Measurements from ENCODE around the gene WTIP. TPM values are rescaled to one million over a fixed set of nuclear protein-coding genes. Genes with fewer than 3 reads are reported as not detected.

Gene WTIP
- total RNA-seq, 1 experiment from 2014 or later = 32.5 TPM

GRCh38 chr19:34487651-34488051 lies 6.1 kb downstream of the WTIP start:
- Histone ChIP-seq H2BK120ac (ENCODE audit: low read depth, low read length, poor library complexity, severe bottlenecking) (no peak overlapping the region), H4K5ac (ENCODE audit: insufficient read length, low read depth, low read length) (no peak overlapping the region), H2BK20ac (ENCODE audit: low read depth, low read length, poor library complexity, severe bottlenecking) (no peak overlapping the region), H3K23ac (ENCODE audit: insufficient read length, low read depth, low read length) (no peak overlapping the region), H3K9ac (ENCODE audit: extremely low read depth, insufficient read length, low read length) (no peak overlapping the region), H2AFZ (ENCODE audit: low read length) (no peak overlapping the region), H3K14ac (ENCODE audit: insufficient read depth, low read length) (no peak overlapping the region), H2AK5ac (ENCODE audit: insufficient read length, low read length) (no peak overlapping the region), H3K79me1 (ENCODE audit: insufficient read depth, low read depth, low read length, poor library complexity, severe bottlenecking) (no peaks in the 10 kb centered on the region), H4K20me1 (ENCODE audit: control insufficient read depth, insufficient read depth, insufficient read length) (no peaks in the 10 kb centered on the region), H3K18ac (ENCODE audit: insufficient read length, low read depth, low read length) (no peak overlapping the region), H3K27ac (ENCODE audit: insufficient read length, low read depth, low read length) (no peak overlapping the region), H2BK5ac (ENCODE audit: insufficient read length, low read length) (no peak overlapping the region), H2BK15ac (ENCODE audit: low read depth, low read length) (no peak overlapping the region), H4K8ac (replicated peaks; ENCODE audit: insufficient read length, low read depth, low read length) (no peak overlapping the region), H3K9me3 (ENCODE audit: control insufficient read depth, low read depth, low read length) (no peaks in the 10 kb centered on the region), H3K4me2 (ENCODE audit: insufficient read depth, insufficient read length, low read length) (no peak overlapping the region), H3K79me2 (ENCODE audit: insufficient read depth, low read length) (peaks cover 2% of the 10 kb centered on the region; the same call in 1 of the 2 replicates), H3K4ac (ENCODE audit: low read depth, low read length) (no peak overlapping the region), H3K23me2 (ENCODE audit: insufficient read length, low read depth, low read length, poor library complexity, severe bottlenecking) (peaks cover 8% of the 10 kb centered on the region), H3K27me3 (ENCODE audit: insufficient read depth, low read length) (no peaks in the 10 kb centered on the region; the same call in 1 of the 2 replicates), H2BK12ac (ENCODE audit: insufficient read length, low read depth, low read length) (no peak overlapping the region), H3T11ph (ENCODE audit: low read length) (no peak overlapping the region), H4K91ac (ENCODE audit: insufficient read length, low read depth, low read length) (no peak overlapping the region), H3K4me1 (ENCODE audit: insufficient read depth, low read length) (no peaks in the 10 kb centered on the region), H3K56ac (ENCODE audit: insufficient read length, low read depth, low read length) (no peak overlapping the region)
- no peak for TF ChIP-seq CTCF (conservative IDR thresholded peaks at IDR 0.05)
- no CpG with 5 or more reads among the region's 7 CpGs for WGBS (ENCODE audit: extremely low coverage, insufficient read length, low lambda C conversion rate)
- H3K36me3 Mint-ChIP-seq (ENCODE audit: insufficient read depth in 1 of 3, low read depth in 3 of 3) = peaks cover 11 to 45% (median 42%) of the 10 kb centered on the region in 3 experiments
- no peak overlapping the region for H3K4me3 Mint-ChIP-seq
- H3K9me3 Mint-ChIP-seq = no peaks in the 10 kb centered on the region
- peaks cover 13 to 25% of the 10 kb centered on the region in 2 experiments for H3K4me1 Mint-ChIP-seq
- H3K27me3 Mint-ChIP-seq (ENCODE audit: low read depth) = peaks cover 12% of the 10 kb centered on the region
- peak overlapping the region in 1 of 3 experiments; percentile 73; a peak in 2 of 7 replicates for H3K27ac Mint-ChIP-seq
- no peak for DNase-seq

Data from H9 (cell line).